HepG2 (cell line): Measurements from ENCODE around the gene CITED2.

Experiments
- ARHGAP35 ChIP-seq: sonication (generic); formaldehyde crosslinking; IDR thresholded peaks from 2 replicates; pipeline ENCODE4 v1.9.0; 2022; ENCODE audit warnings: mild to moderate bottlenecking, inconsistent platforms, moderate library complexity, missing genetic modification reagents, borderline replicate concordance
- CTCF ChIP-seq: sonication (generic); formaldehyde crosslinking; IDR thresholded peaks from 2 replicates; pipeline ENCODE4 v1.5.0; 2020; ENCODE audit warnings: mild to moderate bottlenecking, missing genetic modification reagents, moderate library complexity
- MAX ChIP-seq: IDR thresholded peaks from 2 replicates; pipeline ENCODE4 v1.6.1; 2012; ENCODE audit warnings: inconsistent platforms
- SRF ChIP-seq: IDR thresholded peaks from 2 replicates; pipeline ENCODE4 v1.6.1; 2011; ENCODE audit warnings: mild to moderate bottlenecking, low read depth, low read length, moderate library complexity
- TCF7L2 ChIP-seq: IDR thresholded peaks from 2 replicates; pipeline ENCODE4 v1.6.1; 2011; ENCODE audit warnings: mild to moderate bottlenecking, low read depth, low read length, moderate library complexity

- no peak for TF ChIP-seq CTCF (CRISPR knock-in tag)
- no peak for TF ChIP-seq SRF
- TF ChIP-seq TCF7L2: no peak
- no peak for TF ChIP-seq ARHGAP35 (CRISPR knock-in tag)
- TF ChIP-seq MAX: no peak
These were observed 36.6 kb downstream of the CITED2 start for GRCh38 chr6:139337830-139338229.
